Kasumi-1 (cell line): ENCODE data around the gene RHPN2.
"Not testable (repeated sequence)": the region's sequence is repeated elsewhere in the genome, so short reads cannot be mapped to it uniquely, and the experiment has no call there.

Experiments used
- DNase-seq, 2 experiments: peaks; one replicate each; lab custom pipeline; 2025; lab: John Stamatoyannopoulos, UW

RHPN2 gene

DNA sequence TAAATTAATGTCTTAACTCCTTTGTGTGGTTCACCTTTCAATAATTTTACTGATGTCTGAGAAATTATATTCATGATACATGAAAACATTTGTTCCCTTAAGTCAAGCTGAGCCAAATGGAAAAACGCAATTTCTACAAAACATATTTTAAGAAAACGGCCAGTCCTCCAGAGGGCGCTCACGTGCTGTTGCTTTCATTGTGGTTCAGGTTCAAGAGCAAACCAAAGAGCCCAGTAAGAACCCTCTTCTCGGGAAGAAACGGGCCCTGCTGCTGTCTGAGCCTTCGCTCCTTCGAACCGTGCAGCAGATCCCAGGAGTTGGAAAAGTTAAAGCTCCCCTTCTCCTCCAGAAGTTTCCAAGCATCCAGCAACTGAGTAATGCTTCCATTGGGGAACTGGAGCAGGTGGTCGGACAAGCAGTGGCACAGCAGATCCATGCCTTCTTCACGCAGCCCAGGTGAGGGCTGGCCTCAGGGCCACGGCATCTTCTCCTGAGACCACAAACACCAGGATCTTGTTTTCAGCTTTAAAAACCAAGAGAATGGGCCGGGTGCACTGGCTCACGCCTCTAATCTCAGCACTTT lies 88.4 kb downstream of the RHPN2 start:
- peak; percentile 61 to 84 for DNase-seq

DNA sequence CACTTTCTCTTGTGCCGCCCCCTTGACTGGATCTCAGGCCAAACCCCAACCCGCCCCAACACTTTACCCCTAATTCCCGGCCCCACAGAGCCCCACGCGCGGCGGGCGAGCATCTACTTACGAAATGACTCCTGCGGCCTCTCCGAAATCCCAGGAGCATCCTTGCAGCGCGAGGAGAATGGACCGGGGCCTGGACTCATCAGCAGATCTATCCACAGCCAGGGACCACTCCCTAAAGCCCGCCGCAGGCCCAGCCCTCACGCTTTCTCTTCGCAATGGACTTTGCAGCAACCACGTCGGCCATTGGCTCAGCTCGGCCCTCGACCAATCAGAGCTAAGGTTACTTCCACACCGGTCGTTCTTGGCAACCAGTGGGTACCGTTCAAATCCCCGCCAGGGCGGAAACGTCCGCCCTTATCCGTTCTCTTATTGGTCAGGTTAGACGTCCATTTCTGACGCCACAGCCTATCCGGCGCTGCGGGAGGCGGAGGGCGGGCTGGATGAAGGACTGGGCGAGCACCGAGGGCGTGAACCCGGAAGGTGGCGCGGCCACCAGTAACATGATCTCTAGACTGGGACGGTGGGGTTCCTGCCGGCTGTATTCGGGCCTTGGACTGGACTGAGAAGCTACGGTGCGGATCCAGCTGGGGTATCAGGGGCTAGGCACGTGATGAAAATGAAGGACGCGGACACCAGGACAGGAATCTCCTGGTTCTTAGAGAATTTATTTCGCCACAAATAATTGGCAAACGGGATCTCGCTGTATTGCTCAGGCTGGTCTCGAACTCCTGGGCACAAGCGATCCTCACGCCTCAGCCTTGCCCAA lies 92.8 kb downstream of the RHPN2 start, which contains the start of the genes CEP89 and FAAP24:
CEP89 (minus strand) TSS at position 244 of the 826 bp plus-strand sequence; CDS start at position 160, 84 bp downstream.
FAAP24 (plus strand) TSS at position 528 of the 826 bp plus-strand sequence. CDS start 955 bp downstream, outside the sequence.
- DNase-seq, result peak; percentile 98 to 99

DNA sequence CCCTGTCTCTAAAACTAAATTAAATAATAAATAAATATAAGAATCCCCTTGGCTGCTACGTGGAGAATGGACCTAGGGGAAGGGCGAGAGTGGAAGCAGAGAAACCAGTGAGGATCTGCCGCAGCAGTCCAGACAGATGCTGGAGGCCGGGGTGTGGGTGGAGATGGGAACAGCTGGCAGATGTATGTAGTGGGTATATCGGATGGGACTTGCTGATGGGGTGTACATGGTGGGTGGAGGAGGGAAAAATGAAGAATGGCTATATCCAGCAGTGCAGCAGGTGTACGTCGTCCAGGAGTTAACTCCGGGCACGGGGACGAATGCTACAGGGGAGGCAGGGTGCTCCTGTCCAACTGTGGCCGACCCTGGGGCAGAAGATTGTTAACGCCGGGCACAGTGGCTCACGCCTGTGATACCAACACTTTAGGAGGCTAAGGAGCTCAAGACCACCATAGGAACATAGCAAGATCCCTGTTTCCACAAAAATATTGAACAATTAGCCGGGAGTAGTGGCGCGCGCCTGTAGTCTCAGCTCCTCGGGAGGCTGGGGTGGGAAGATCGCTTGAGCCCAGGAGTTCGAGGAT lies 93.6 kb downstream of the RHPN2 start:
- DNase-seq, result peak in 1 of 2 experiments; percentile 1

DNA sequence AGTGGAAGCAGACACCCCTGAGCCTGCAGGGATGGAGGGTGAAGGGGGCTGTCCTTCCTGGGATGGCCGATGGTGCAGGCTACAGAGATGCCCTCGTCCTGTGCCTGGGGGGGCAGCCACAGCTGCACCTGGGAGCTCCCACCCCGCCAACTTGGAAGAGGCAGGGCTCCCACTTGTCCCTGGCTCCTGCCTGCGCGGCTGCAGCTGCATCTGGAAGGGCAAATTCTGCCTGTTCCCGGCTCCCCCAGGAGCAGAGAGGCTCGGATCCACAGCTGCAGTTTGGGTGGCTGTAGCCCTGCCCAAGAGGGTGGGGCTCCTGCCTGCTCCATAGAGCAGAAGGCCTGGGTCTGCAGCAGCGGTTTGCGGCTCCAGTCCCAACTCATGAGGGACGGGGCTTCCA lies 95.1 kb downstream of the RHPN2 start:
- no peak for DNase-seq

DNA sequence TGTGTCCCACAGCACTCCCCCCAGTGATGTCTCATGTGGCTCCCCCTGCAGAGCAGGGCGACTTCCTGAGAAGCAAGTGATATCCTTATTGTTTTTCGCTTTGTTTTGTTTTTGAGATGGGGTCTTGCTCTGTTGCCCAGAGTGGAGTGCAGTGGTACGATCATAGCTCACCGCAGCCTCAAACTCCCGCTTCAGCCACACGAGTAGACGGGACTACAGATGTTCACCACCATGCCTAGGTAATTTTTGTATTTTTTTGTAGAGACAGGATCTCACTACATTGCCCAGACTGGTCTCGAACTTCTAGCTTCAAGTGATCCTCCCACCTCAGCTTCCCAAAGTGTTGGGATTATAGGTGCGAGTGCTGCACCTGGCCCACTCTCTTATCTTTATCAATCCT lies 97.9 kb downstream of the RHPN2 start:
- no peak for DNase-seq

DNA sequence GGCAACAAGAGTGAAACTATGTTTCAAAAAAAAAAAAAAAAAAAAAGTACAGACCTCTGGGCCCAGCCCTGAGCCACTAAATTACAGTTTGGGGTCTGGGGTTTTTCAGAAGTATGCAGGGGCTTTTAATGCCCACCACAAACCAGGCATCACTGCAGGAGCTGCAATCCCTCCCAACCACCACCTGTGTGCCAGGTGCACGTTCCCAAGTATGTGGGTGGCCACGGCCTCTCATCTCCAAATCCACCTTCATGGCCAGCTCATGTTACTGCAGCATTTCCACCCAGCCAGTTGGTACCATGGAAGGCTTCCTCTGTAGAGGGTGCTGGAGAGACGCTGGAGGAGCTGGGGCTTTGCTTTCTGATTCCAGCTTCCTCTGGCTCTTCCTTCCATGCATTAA lies 119.4 kb downstream of the RHPN2 start:
- no peak for DNase-seq

DNA sequence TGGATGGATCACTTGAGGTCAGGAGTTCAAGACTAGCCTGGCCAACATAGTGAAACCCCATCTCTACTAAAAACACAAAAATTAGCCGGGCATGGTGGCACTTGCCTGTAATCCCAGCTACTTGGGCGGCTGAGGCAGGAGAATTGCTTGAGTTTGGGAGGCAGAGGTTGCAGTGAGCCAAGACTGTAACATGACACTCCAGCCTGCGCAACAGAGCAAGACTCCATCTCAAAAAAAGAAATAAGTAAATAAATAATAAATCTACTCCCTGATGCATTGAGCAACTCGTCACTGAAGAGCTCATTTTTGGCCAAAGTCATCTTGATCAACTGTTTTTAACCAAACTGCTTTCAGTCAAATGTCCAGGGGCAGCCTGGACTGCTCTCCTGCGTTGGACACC lies 123.4 kb downstream of the RHPN2 start:
- DNase-seq, result not testable (repeated sequence)

DNA sequence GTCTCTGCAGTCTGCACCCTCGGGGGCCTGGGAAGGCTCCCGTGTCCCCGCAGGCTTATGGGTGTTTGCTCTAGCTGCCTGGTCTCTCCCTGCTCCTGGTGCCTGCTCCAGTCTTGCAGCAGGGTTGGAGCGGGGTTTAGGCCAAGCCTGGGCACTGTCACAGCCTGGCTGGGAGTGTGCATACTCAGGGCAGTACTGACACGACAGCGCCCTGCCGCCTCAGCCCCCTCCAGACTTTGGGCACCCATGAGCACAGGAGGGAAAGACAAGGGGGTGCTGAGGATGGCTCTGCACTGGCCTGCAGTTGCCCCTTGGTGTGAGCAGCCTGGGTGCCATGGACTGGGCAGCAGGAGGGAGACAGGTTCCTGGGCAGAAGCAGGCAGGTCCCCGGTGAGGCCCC lies 128.6 kb downstream of the RHPN2 start:
- no peak for DNase-seq

DNA sequence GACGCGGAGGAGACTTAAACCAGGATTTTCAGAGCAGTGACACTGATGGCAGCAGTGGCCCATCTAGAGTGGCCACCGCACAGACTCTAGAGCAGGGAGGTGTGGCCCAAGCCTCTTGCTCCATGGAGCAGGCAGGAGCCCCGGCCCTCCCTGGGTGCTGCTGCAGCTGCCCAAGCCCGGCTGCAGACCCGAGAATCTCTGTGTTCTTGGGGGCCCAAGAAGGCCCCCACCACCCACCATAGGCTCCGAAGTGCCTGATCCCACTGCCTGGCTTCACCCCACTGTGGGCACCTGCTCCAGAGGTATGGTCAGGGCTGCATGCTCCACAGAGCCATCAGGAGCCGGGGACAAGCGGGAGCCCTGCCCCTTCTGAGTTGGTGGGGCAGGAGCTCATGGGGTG lies 129.1 kb downstream of the RHPN2 start:
- DNase-seq, result no peak

DNA sequence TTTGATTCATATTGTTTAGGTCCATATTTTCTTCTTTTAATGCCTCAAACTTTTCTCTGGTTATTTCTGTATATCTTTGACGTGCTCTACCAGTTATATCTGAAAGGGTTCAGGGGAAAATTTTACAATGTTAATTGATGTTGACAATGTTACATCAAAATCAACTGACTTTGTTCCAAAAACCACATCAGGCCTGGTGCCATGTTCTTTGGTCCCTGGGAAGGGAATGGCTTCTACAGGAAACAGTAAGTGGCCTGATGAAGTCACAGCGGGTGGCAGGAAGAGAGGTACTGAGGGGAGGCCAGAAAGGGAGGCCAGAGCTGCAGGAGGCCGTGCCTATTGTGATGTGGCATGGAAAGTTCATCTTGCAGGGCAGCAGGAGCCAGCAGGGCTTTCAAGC lies 131.1 kb downstream of the RHPN2 start:
- DNase-seq, result no peak

DNA sequence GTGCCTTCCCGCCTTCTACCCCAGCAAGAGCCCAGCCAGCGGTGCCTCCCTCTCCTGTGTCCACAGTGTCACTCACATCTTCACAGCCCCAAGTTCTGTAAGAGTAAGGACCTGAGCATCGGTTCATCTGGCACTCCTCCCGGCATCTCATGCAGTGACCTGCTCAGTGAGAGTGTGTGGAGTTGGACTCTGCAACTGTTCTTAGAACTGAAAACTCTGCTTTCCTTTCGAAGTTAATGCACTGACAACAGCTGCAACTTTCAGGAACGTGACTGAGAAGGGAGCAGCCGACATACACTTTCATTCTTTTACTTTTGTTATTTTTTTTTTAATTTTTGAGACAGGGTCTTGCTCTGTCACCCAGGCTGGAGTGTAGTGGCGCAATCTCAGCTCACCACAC lies 134.1 kb downstream of the RHPN2 start:
- no peak for DNase-seq

DNA sequence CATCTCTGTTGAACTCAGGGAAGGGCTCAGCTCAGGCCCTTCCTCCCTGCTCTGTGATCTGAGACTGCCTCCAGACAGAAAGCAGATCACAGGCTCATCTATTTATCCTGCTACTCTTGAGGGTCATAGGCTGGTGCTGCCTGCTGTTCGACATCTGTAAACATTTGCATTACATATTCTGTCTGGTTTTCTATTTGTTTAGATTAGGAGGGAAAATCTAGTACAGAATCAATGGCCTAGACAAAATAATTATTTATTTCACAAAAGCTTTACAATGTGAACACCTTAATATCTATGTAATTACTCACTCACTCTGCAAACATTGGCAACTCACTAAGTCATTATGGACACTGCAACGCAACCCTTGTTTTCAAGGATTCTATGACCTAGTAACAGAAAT lies 135.9 kb downstream of the RHPN2 start:
- no peak for DNase-seq
